Cerebellar nuclear complex (tissue), 1 donor: ENCODE measurements around the gene GUCA2B.

Experiments used
- DNase-seq, 2 experiments: peaks; one replicate each; lab custom pipeline; 2025; lab: John Stamatoyannopoulos, UW

GUCA2B gene

GRCh38 chr1:42152907-42153600, at the start of gene GUCA2B:
Gene GUCA2B, plus strand, starts transcription at chr1:42153410. Its CDS starts 41 bp downstream, at chr1:42153451.
- DNase-seq, result no peak

DNA sequence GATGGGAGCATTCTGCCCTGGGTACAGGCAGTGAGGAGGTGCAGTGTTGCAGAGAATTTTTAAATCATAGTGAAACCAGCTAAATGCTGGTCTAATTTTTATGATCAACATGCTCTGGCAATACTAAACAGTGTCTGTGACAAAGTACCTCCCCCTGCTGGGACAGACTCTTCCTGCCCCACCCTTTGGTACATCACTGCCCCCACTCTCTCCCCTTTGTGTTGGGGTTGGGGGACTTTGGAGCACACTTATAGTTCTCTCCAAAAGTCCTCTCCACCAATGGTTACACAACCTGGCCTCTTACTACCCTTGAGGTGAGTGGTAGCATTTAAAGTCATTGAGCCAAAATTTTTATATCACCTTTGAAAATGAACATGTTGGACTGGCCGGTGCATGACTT, 48.2 kb upstream of the GUCA2B start:
- no peak for DNase-seq

- no peak for DNase-seq
These were observed 44.9 kb upstream of the GUCA2B start for GRCh38 chr1:42108309-42108708.

DNA sequence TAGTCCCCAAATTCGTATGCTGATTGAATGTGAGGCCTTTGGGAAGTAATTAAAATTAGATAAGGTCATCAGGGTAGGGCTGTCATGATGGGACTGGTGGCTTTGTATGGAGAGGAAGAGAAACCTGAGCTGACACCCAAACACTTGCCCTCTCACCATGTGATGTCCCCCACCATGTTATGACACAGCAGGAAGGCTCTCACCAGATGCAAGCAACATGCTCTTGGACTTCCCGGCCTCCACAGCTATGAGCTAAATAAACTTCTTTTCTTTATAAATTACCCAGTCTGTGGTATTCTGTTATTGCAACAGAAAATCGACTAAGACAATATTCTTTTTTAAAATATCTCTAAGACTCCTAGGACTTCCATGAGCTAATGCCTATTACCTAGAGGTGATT, 43.6 kb upstream of the GUCA2B start:
- no peak for DNase-seq

- no peak for DNase-seq
These were observed 39.0 kb upstream of the GUCA2B start for GRCh38 chr1:42114229-42114628.

GRCh38 chr1:42117214-42117613, 36.0 kb upstream of the GUCA2B start:
- DNase-seq, result no peak

DNA sequence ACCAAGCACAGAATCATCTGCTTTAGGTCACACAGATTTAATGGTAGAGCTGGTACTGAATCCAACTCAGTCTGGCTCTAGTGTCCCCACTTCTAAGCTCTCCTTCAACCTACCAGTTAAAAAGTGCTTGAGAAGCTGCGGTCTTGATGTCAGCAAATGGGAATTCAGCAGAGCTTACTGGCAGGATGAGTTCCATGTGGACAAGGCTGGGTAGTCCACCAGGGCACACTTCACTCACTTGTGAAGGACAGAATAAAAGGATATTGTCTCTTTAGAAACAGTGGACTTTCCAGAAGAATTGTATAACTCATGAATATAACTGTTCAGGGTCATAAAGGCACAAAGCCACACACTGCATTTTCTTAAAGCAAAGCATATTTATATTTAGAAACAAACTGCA, 35.1 kb upstream of the GUCA2B start:
- DNase-seq, result no peak

- DNase-seq, result no peak
These were observed 30.8 kb upstream of the GUCA2B start for GRCh38 chr1:42122408-42122807.

- DNase-seq, result no peak
These were observed 27.7 kb upstream of the GUCA2B start for GRCh38 chr1:42125552-42125951.

DNA sequence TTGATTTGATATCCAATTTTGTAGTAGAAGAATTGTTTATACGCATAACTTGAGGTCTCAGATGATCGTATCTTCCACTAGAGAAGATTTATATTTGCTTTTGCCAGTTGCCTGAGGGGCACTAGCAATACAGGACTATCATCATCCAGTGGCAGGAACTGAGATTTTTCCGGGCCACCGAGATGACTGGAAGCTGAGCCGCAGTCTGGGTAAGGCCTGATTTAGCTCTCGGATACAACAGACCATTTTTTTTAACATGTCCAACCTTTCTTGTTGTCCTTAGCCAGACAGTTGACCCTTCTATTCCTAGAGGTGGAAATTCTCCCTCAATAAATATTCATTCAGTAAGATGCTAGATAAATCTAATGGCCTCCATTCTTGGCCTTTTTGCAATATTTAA, 25.4 kb upstream of the GUCA2B start:
- DNase-seq, result no peak

- DNase-seq, result no peak
These were observed 24.7 kb upstream of the GUCA2B start for GRCh38 chr1:42128499-42128898.

- no peak for DNase-seq
These were observed 24.2 kb upstream of the GUCA2B start for GRCh38 chr1:42128964-42129363.

GRCh38 chr1:42130061-42130660, 23.0 kb upstream of the GUCA2B start:
- DNase-seq, result no peak

GRCh38 chr1:42133390-42133789, 19.8 kb upstream of the GUCA2B start:
- no peak for DNase-seq

GRCh38 chr1:42133809-42134526, 19.2 kb upstream of the GUCA2B start:
- no peak for DNase-seq

DNA sequence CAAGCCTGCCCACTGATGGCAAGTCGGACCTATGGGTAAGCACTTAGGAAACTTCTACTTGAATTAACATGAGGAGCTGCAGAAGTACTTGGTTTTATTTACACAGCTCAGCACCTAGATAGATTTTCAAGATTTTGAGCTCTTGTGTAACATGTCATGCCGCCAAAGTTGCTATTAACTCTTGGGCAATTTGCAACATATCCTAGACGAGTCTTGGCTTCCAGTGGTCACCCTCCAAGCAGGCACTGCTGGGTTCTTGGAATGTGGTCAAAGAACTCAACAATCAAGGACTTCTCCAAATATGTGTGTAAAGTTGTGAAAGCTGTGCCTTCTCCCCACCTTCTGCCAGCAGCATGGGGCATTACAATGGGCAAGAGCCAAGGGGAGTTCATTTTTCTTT, 17.8 kb upstream of the GUCA2B start:
- DNase-seq, result no peak

GRCh38 chr1:42136466-42136865, 16.7 kb upstream of the GUCA2B start:
- no peak for DNase-seq

GRCh38 chr1:42137766-42138165, 15.4 kb upstream of the GUCA2B start:
- no peak for DNase-seq

- no peak for DNase-seq
These were observed 14.6 kb upstream of the GUCA2B start for GRCh38 chr1:42138586-42138985.

DNA sequence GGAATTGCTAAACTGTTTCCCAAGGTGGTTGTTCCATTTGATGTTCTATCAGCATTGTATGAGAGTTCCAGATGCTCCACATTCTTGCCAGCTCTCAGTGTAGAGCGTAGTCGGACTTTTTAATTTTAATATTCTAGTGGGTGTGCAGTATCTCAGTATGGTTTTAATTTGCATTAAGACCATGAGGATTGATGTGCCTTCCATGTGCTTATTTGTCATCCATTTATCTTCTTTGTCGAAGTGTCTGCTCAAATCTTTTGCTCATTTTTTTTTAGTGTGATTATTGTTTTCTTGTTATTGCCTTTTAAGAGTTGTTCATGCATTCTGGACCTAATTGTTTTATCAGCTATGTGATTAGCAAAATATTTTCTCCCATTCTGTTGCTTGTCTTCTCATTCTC, 13.8 kb upstream of the GUCA2B start:
- no peak for DNase-seq

- DNase-seq, result no peak
These were observed 13.0 kb upstream of the GUCA2B start for GRCh38 chr1:42140191-42140590.

DNA sequence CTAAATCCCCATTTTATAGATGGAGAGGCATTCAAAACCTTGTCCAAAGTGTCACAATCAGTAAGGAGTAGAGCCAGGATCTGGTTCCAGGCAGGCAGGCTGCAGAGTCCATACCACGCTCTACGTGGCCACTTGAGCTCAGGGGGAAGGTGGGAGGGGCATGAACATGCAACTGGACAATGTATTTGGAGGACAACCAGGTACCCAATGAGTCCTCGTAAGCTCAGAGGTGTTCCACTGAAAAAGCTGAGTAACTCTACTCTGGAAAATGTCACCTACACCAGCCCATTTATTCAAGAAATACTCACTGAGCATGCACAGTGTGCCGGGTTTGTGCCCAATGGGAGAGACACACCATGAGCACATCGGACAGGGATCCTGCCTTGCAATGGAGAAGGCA, 11.2 kb upstream of the GUCA2B start:
- DNase-seq, result no peak
